SJSA1 (cell line): ENCODE data around the gene TTLL10. TPM values are rescaled to one million over a fixed set of nuclear protein-coding genes. Genes with fewer than 3 reads are reported as not detected.

Source experiments
- DNase-seq, 2 experiments: peaks; one replicate each; pipeline ENCODE4 v3.0.0-alpha.2; 2015 to 2020; ENCODE audit warnings: low spot score in 2 of 2, low read depth in 1 of 2
- H3K27ac ChIP-seq: fragments of 250-450 bp; sonication (Bioruptor Pico); 2 replicates; pipeline ENCODE4 v1.5.1; 2020; ENCODE audit warnings: mild to moderate bottlenecking, moderate library complexity
- H3K27me3 ChIP-seq: fragments of 250-450 bp; sonication (Bioruptor Pico); replicated peaks from 2 replicates; pipeline ENCODE4 v1.5.1; 2020; ENCODE audit warnings: mild to moderate bottlenecking, moderate library complexity
- H3K36me3 ChIP-seq: fragments of 250-450 bp; sonication (Bioruptor Pico); 2 replicates; pipeline ENCODE4 v1.5.1; 2020; ENCODE audit warnings: mild to moderate bottlenecking
- H3K4me1 ChIP-seq: fragments of 250-450 bp; sonication (Bioruptor Pico); replicated peaks from 2 replicates; pipeline ENCODE4 v1.6.1; 2021; ENCODE audit warnings: mild to moderate bottlenecking
- H3K4me3 ChIP-seq: fragments of 250-450 bp; sonication (Bioruptor Pico); 2 replicates; pipeline ENCODE4 v1.5.1; 2020; ENCODE audit warnings: mild to moderate bottlenecking
- H3K9me3 ChIP-seq: fragments of 250-450 bp; sonication (Bioruptor Pico); replicated peaks from 2 replicates; pipeline ENCODE4 v1.5.1; 2020; ENCODE audit warnings: mild to moderate bottlenecking
- total RNA-seq: library from RNA; depleted of rRNA; stranded (reverse); fragments of >200 nt; shearing (Covaris generic); gene quantifications from 2 replicates; pipeline ENCODE4 v1.2.3, GENCODE V29; 2014

TTLL10 gene
- total RNA-seq, 1 experiment from 2014 or later: not detected

- Histone ChIP-seq H3K4me1 (no peaks in the 10 kb centered on the region), H3K27me3 (peaks cover 23% of the 10 kb centered on the region), H3K36me3 (no peaks in the 10 kb centered on the region), H3K4me3 (no peak overlapping the region), H3K9me3 (no peaks in the 10 kb centered on the region), H3K27ac (no peak overlapping the region)
- DNase-seq: no peak
Observed at GRCh38 chr1:1177452-1178206, 3.9 kb downstream of the TTLL10 start.

- no peak for DNase-seq
- Histone ChIP-seq H3K27ac (no peak overlapping the region), H3K4me3 (no peak overlapping the region), H3K4me1 (no peaks in the 10 kb centered on the region), H3K9me3 (no peaks in the 10 kb centered on the region), H3K27me3 (peaks cover 23% of the 10 kb centered on the region), H3K36me3 (no peaks in the 10 kb centered on the region)
Observed at GRCh38 chr1:1178794-1179331, 5.2 kb downstream of the TTLL10 start.

DNA sequence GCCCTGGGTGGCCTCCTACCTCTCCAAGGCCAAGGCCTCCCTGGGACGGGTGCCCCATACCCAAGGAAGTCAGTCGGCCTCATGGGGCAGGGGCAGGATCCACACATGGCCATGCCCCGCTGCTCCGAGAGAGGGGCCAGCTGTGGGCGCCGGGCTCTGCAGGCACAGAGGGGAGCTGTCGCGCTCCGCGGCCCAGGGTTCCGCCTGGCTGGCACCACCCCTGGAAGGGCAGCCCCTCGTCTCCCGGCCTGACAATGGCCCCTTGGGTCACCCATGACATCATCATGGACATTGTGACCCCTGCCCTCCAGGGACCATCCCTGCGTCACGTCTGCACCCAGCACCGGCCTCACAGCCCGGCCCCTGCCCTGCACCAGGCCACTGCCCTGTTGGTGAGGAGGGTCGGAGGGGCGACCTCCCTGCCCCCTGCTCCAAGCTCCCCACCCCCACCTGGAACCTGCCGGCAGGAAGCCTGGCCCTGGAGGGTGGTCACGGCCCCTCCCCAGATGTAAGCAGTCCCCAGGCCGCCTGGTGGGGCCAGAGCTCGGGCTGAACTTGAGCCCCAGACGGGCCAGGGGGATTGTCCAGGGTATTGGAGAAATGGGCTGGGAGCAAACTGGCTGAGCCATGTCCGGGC lies 5.8 kb downstream of the TTLL10 start:
- H3K27ac ChIP-seq: no peak overlapping the region
- no peak for DNase-seq
- no peaks in the 10 kb centered on the region for H3K9me3 ChIP-seq
- no peaks in the 10 kb centered on the region for H3K36me3 ChIP-seq
- peaks cover 23% of the 10 kb centered on the region for H3K27me3 ChIP-seq
- H3K4me3 ChIP-seq: no peak overlapping the region
- no peaks in the 10 kb centered on the region for H3K4me1 ChIP-seq

- Histone ChIP-seq H3K4me1 (no peaks in the 10 kb centered on the region), H3K27ac (no peak overlapping the region), H3K27me3 (peaks cover 23% of the 10 kb centered on the region), H3K9me3 (no peaks in the 10 kb centered on the region), H3K36me3 (no peaks in the 10 kb centered on the region), H3K4me3 (no peak overlapping the region)
- no peak for DNase-seq
Observed at GRCh38 chr1:1179983-1180861, 6.5 kb downstream of the TTLL10 start.

DNA sequence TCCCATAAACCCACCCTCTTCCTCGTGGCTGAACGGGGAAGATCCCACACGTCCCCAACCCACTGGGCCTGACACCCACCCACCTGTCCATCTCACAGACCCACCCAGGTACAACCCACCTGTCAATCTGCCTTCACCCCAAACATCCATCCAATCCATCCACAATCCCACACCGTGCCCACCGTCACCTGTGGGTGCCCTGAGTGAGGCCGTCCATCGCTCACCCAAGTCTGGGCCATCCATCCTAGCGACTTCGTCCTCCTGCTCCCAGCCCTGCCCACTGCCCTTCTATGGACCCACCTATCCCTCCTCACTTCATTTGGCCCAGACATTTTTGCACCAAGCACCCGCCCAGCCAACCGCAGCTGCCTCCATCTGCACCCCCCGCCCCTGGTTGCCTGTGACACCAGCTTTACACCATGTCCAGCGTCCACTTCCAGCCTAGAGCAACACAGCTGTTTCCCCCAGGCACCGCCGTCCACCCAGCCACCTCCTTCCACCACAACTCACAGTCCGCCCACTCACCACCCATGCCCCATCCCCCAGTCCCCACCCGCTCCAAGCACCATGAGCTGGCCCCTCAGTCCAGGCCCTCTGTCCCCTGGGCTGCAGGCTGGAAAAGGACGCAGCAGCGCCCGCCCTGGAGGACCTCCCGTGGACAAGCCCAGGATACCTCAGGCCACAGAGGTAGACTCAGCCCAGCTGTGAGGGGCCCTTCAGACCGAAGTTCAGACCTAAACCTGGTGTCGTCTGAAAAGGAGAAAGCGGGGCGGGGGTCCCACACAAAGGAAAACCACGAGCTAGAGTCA lies 7.7 kb downstream of the TTLL10 start:
- Histone ChIP-seq H3K4me1 (no peaks in the 10 kb centered on the region), H3K27ac (no peak overlapping the region), H3K4me3 (no peak overlapping the region), H3K36me3 (no peaks in the 10 kb centered on the region), H3K27me3 (peaks cover 23% of the 10 kb centered on the region), H3K9me3 (no peaks in the 10 kb centered on the region)
- DNase-seq: no peak

GRCh38 chr1:1181938-1182410 lies 8.3 kb downstream of the TTLL10 start:
- no peak overlapping the region for H3K4me3 ChIP-seq
- no peaks in the 10 kb centered on the region for H3K9me3 ChIP-seq
- no peaks in the 10 kb centered on the region for H3K36me3 ChIP-seq
- no peak overlapping the region for H3K27ac ChIP-seq
- no peaks in the 10 kb centered on the region for H3K4me1 ChIP-seq
- DNase-seq: no peak
- H3K27me3 ChIP-seq: peaks cover 23% of the 10 kb centered on the region

DNA sequence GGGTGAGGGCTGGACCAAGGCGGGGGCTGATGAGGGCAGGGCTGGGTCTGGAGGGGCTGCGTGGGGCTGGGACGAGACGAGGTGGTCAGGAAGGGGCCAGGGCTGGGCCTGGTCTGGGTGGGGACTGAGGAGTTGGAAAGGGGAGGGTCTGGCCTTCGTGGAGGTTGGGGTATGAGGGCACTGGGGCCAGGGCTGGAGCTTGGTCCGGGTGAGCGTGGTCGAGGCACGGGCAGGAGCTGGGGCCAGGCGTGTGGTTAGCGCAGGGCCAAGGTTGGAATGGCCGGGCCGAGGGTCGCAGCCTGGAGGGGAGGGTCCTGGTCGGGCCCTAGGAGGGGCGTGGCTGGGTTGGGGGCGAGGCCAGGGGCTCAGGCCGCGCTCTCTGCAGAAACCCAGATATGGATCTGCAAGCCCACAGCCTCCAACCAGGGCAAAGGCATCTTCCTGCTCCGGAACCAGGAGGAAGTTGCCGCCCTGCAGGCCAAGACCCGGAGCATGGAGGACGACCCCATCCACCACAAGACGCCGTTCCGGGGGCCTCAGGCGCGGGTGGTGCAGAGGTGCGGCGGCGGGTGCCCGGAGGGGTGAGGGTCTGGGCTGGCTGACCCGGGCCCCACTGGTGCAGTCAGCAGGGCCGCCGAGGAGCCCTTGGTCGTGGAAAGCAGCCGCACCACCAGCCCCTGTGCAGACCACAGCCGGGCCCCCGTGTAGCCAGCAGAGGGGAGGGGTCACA lies 9.0 kb downstream of the TTLL10 start:
- H3K4me1 ChIP-seq: no peaks in the 10 kb centered on the region
- H3K27ac ChIP-seq: no peak overlapping the region
- no peak for DNase-seq
- H3K27me3 ChIP-seq: peaks cover 23% of the 10 kb centered on the region
- H3K4me3 ChIP-seq: no peak overlapping the region
- H3K9me3 ChIP-seq: no peaks in the 10 kb centered on the region
- H3K36me3 ChIP-seq: no peaks in the 10 kb centered on the region

DNA sequence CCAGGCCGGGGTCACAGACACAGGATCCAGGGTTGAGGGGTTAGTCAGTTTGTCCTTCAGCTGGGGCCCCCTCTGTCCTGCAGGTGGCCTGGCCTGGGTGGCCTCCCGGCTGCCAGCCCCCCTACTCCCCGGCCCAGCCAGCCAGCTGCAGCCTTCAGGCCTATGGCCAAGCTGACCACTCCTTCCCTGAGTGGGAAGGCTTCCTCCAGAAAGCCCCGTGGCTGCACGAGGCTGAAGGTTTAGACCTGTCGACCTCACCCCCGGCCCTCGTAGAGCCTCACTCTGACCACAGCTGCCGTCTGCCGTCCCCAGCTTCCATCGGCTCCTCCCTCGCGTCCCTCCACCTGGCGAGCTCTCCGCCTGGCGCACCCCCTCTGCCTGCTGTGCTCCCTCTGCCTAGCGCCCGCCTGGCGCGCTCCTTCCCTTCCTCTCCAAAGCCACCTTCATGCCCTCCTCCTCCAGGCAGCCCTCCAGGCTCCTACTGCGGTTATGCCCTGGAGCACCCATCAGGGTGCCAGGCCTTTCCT lies 9.6 kb downstream of the TTLL10 start:
- H3K4me3 ChIP-seq: no peak overlapping the region
- peaks cover 17% of the 10 kb centered on the region for H3K27me3 ChIP-seq
- H3K4me1 ChIP-seq: no peaks in the 10 kb centered on the region
- H3K27ac ChIP-seq: no peak overlapping the region
- H3K36me3 ChIP-seq: no peaks in the 10 kb centered on the region
- no peak for DNase-seq
- H3K9me3 ChIP-seq: no peaks in the 10 kb centered on the region

- Histone ChIP-seq H3K27me3 (peaks cover 12% of the 10 kb centered on the region), H3K27ac (no peak overlapping the region), H3K9me3 (no peaks in the 10 kb centered on the region), H3K4me1 (no peaks in the 10 kb centered on the region), H3K4me3 (no peak overlapping the region), H3K36me3 (no peaks in the 10 kb centered on the region)
- no peak for DNase-seq
Observed at GRCh38 chr1:1183833-1184775, 10.4 kb downstream of the TTLL10 start.

DNA sequence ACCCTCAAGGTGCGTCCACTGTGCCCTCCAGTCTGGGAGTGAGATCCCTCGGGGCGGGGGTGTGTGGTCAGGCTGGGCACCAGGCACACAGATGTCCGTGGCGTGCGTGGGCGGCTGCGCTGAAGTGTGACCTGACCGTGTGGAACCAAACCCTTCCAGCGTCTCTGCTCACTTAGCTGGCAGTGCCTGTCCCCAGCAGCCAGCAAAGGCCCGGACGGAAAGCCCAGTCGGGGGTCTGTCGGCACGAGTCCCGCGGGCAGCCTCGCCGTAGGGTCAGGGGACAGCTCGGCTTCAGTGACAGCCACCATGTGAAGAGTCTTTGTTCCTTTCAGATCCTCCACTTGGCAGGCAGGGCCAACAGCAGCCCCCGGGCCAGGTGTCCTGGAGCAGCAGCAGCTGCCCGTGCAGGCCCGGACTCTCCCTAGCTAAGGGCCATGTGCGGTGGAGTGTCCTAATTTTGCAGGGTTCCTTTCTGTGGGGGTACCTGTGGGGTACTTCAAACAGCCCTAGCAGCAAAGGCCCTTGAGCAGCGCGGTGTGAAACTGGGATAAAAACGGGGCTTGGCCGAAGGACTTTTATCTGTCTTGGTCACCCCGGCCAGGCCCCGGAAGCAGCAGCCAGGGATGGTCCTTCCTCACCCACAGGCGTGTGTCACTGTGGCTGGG lies 11.6 kb downstream of the TTLL10 start:
- H3K4me3 ChIP-seq: no peak overlapping the region
- H3K9me3 ChIP-seq: no peaks in the 10 kb centered on the region
- H3K36me3 ChIP-seq: no peaks in the 10 kb centered on the region
- no peak overlapping the region for H3K27ac ChIP-seq
- no peak for DNase-seq
- H3K27me3 ChIP-seq: 0 out of 2 replicates have a peak, but pooled peaks cover 2% of the 10 kb centered on the region
- no peaks in the 10 kb centered on the region for H3K4me1 ChIP-seq

DNA sequence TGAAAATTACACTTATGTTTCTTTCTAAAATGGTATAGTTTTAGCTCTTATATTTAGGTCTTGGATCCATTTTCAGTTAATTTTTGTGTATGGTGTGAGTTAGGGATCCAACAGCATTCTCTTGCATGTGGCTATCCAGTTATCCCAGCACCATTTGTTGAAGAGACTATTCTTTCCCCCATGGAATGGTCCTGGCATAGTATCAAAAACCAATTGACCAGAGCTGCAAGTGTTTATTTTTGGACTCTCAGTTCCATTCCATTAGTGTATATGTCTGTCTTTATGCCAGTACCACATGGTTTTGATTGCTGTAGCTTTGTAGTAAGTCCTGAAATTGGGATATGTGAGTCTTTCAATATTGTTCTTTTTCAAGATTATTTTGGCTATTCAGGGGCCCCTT lies 14.3 kb downstream of the TTLL10 start:
- no peak for DNase-seq
- Histone ChIP-seq H3K27ac (no peak overlapping the region), H3K36me3 (no peaks in the 10 kb centered on the region), H3K27me3 (no peaks in the 10 kb centered on the region), H3K4me3 (no peak overlapping the region), H3K4me1 (no peaks in the 10 kb centered on the region), H3K9me3 (no peaks in the 10 kb centered on the region)
